Measurements from ENCODE around the gene ZBTB40. TPM values are rescaled to one million over a fixed set of nuclear protein-coding genes. Genes with fewer than 3 reads are reported as not detected.

ZBTB40 gene
- total RNA-seq, 1 experiment from 2014 or later = 19.5 TPM

- TF ChIP-seq CTCF (IDR thresholded peaks at IDR 0.05 in 2 of 3, conservative IDR thresholded peaks at IDR 0.05 in 1 of 3; ENCODE audit: borderline replicate concordance in 1 of 3, insufficient read depth in 1 of 3, low read depth in 2 of 3, low read length in 2 of 3) (no peak), POLR2A (IDR thresholded peaks at IDR 0.05; ENCODE audit: borderline replicate concordance, extremely low read depth, insufficient read depth, insufficient read length) (peak; percentile 39), ZFX (IDR thresholded peaks at IDR 0.05) (peak; percentile 92)
Observed at GRCh38 chr1:22451702-22452480, at the start of gene ZBTB40 (continued).

GRCh38 chr1:22402356-22403053 lies 49.1 kb upstream of the ZBTB40 start:
- POLR2A ChIA-PET = no interaction called here
- RAD21 ChIA-PET (ENCODE audit: low non-redundant PET in 1 of 2, low total read pairs in 2 of 2, uncharacterized antibody in 2 of 2, unreplicated experiment in 2 of 2) = no interaction called here
- Histone ChIP-seq H3K4me3 (replicated peaks in 1 of 2; ENCODE audit: low read depth in 1 of 2, low read length in 2 of 2) (no peak overlapping the region), H3K9me3 (ENCODE audit: control insufficient read depth in 1 of 2, insufficient read depth in 1 of 2, low read depth in 1 of 2, low read length in 2 of 2) (no peaks in the 10 kb centered on the region), H3K4me1 (ENCODE audit: control insufficient read depth in 1 of 2, insufficient read depth in 2 of 2, low read length in 2 of 2) (no peaks in the 10 kb centered on the region), H3K27ac (ENCODE audit: low read depth, low read length) (no peak overlapping the region), H3K27me3 (ENCODE audit: insufficient read depth, low read length) (peaks cover 15% of the 10 kb centered on the region; the same call in 1 of the 2 replicates), H3K9me2 (ENCODE audit: insufficient read depth) (no peaks in the 10 kb centered on the region), H2AFZ (ENCODE audit: low read depth, low read length, poor library complexity, severe bottlenecking) (no peak overlapping the region), H3K36me3 (ENCODE audit: control insufficient read depth in 1 of 2, insufficient read depth in 2 of 2, low read length in 2 of 2) (no peaks in the 10 kb centered on the region), H3K79me2 (ENCODE audit: insufficient read depth, low read length) (no peaks in the 10 kb centered on the region), H3K4me2 (ENCODE audit: low read length) (no peak overlapping the region), H4K20me1 (ENCODE audit: insufficient read depth) (no peaks in the 10 kb centered on the region), H3K9ac (ENCODE audit: low read length) (no peak overlapping the region)
- CTCF ChIA-PET = no interaction called here
- ATAC-seq (no peak), DNase-seq (ENCODE audit: low read depth, low spot score) (no peak)
- BruUV-seq (replicated peaks) = no TSS peak
- TF ChIP-seq SIN3A (IDR thresholded peaks at IDR 0.05; ENCODE audit: low read depth) (no peak), ZNF274 (IDR thresholded peaks at IDR 0.05; ENCODE audit: low read depth, low read length) (no peak), JUND (IDR thresholded peaks at IDR 0.05) (no peak), SP1 (IDR thresholded peaks at IDR 0.05; ENCODE audit: low read depth) (no peak), YY1 (IDR thresholded peaks at IDR 0.05; ENCODE audit: extremely low read depth, insufficient replicate concordance, low read depth, low read length) (no peak), CTCF (IDR thresholded peaks at IDR 0.05 in 2 of 3, conservative IDR thresholded peaks at IDR 0.05 in 1 of 3; ENCODE audit: borderline replicate concordance in 1 of 3, insufficient read depth in 1 of 3, low read depth in 2 of 3, low read length in 2 of 3) (no peak), REST (IDR thresholded peaks at IDR 0.05; ENCODE audit: low read depth) (no peak), SRF (IDR thresholded peaks at IDR 0.05; ENCODE audit: low read depth) (no peak), TCF7L2 (IDR thresholded peaks at IDR 0.05; ENCODE audit: borderline replicate concordance, extremely low read depth, insufficient read depth, insufficient read length) (no peak), RAD21 (IDR thresholded peaks at IDR 0.05; ENCODE audit: low read depth) (no peak), CEBPB (IDR thresholded peaks at IDR 0.05; ENCODE audit: low read depth) (no peak), EZH2 (IDR thresholded peaks at IDR 0.05) (no peak), EZH2phosphoT487 (IDR thresholded peaks at IDR 0.05; ENCODE audit: borderline replicate concordance) (no peak), MAX (IDR thresholded peaks at IDR 0.05) (no peak)
- intact Hi-C loops (cut with micrococcal nuclease) = no loop called here

Measured in HCT116 (cell line).